Adrenal gland (tissue), 5 donors: ENCODE results near the gene LCN12.

Experiments
- CTCF ChIP-seq, 6 experiments: fragments of 450-650 bp in 4 of 6; fragments of 200-600 bp in 2 of 6; sonication (generic) in 1 of 6; IDR thresholded peaks; 1 replicate in 5 of 6; 2 replicates in 1 of 6; pipeline versions ENCODE4 v1.5.1 to v1.8.0; 2016 to 2021; ENCODE audit warnings: antibody characterized with exemption in 6 of 6, mild to moderate bottlenecking in 2 of 6, moderate library complexity in 1 of 6
- POLR2A ChIP-seq, 2 donors: fragments of 450-650 bp; IDR thresholded peaks; one replicate each; pipeline ENCODE4 v1.6.1; 2017; ENCODE audit warnings: antibody characterized with exemption in 2 of 2, mild to moderate bottlenecking in 2 of 2, moderate library complexity in 1 of 2
- donor health status: DM: no; HTN: no; CAD: no.

- no peak for TF ChIP-seq CTCF (IDR thresholded peaks at IDR 0.05)
- TF ChIP-seq POLR2A (IDR thresholded peaks at IDR 0.05), result no peak
These were observed 34.2 kb upstream of the LCN12 start for GRCh38 chr9:136917902-136918301.
